PC-9 (cell line): ENCODE measurements around the gene SHC3. TPM values are rescaled to one million over a fixed set of nuclear protein-coding genes. Genes with fewer than 3 reads are reported as not detected.

ENCODE experiments used
- BruUV-seq: library from RNA; stranded (reverse); fragments of 400-500 nt; replicated peaks from 2 replicates; lab custom pipeline; 2021; lab: Mats Ljungman, UMichigan
- CTCF ChIA-PET: fragments of 300-600 bp; sonication (Branson Sonifier 250); formaldehyde crosslinking; loops from one replicate; lab custom pipeline; 2022; ENCODE audit warnings: antibody characterized with exemption; lab: Charles Lee
- POLR2A ChIA-PET: fragments of 300-600 bp; sonication (Branson Sonifier 250); formaldehyde crosslinking; loops from one replicate; lab custom pipeline; 2022; ENCODE audit warnings: antibody characterized with exemption; ENCODE audit not compliant: unreplicated experiment; lab: Charles Lee
- DNase-seq, 2 experiments: peaks; one replicate each; pipeline versions ENCODE4 v3.0.0 to v3.0.0-alpha.2; 2015 to 2022; ENCODE audit warnings: mixed read lengths in 1 of 2
- H2AFZ ChIP-seq: fragments of 200-600 bp; sonication (generic); 2 replicates; pipeline ENCODE4 v1.8.1; 2017; ENCODE audit warnings: antibody characterized with exemption
- H3F3A ChIP-seq: fragments of 200-600 bp; sonication (generic); 2 replicates; pipeline ENCODE4 v1.8.1; 2017; ENCODE audit warnings: antibody characterized with exemption, mild to moderate bottlenecking, low read depth; ENCODE audit not compliant: insufficient read depth
- H3K27ac ChIP-seq: fragments of 200-600 bp; sonication (generic); 2 replicates; pipeline ENCODE4 v1.6.1; 2016; ENCODE audit warnings: mixed run types
- H3K27me3 ChIP-seq: fragments of 200-600 bp; sonication (generic); 2 replicates; pipeline ENCODE4 v1.6.1; 2016; ENCODE audit warnings: low read depth, mixed run types; ENCODE audit not compliant: insufficient read depth
- H3K36me3 ChIP-seq: fragments of 200-600 bp; sonication (generic); 2 replicates; pipeline ENCODE4 v1.6.1; 2016; ENCODE audit warnings: low read depth, mixed run types
- H3K4me1 ChIP-seq: fragments of 200-600 bp; sonication (generic); replicated peaks from 2 replicates; pipeline ENCODE4 v1.6.1; 2016; ENCODE audit warnings: mixed run types; ENCODE audit not compliant: insufficient read depth
- H3K4me2 ChIP-seq: fragments of 200-600 bp; sonication (generic); 2 replicates; pipeline ENCODE4 v1.6.1; 2017; ENCODE audit warnings: mixed run types
- H3K4me3 ChIP-seq: fragments of 200-600 bp; sonication (generic); 2 replicates; pipeline ENCODE4 v1.6.1; 2016; ENCODE audit warnings: mixed run types
- H3K79me2 ChIP-seq: fragments of 200-600 bp; sonication (generic); 2 replicates; pipeline ENCODE4 v1.6.1; 2017; ENCODE audit warnings: low read depth, mixed run types
- H3K9me2 ChIP-seq: fragments of 200-600 bp; sonication (generic); 2 replicates; pipeline ENCODE4 v1.8.1; 2017; ENCODE audit warnings: mild to moderate bottlenecking; ENCODE audit not compliant: insufficient read depth
- H3K9me3 ChIP-seq: fragments of 200-600 bp; sonication (generic); 2 replicates; pipeline ENCODE4 v1.8.1; 2016; ENCODE audit warnings: low read depth; ENCODE audit not compliant: insufficient read depth
- H4K20me1 ChIP-seq: fragments of 200-600 bp; sonication (generic); 2 replicates; pipeline ENCODE4 v1.8.1; 2017; ENCODE audit not compliant: insufficient read depth
- EZH2 ChIP-seq: fragments of 200-600 bp; sonication (generic); IDR thresholded peaks from 2 replicates; pipeline ENCODE4 v1.8.0; 2017; ENCODE audit warnings: antibody characterized with exemption, low read depth
- intact Hi-C: fragments of 100-400 bp; cut with micrococcal nuclease; formaldehyde crosslinking; loops from one replicate; pipeline ENCODE4 v1.10.0; 2022; ENCODE audit not compliant: unreplicated experiment
- total RNA-seq: library from RNA; stranded (reverse); gene quantifications from 2 replicates; pipeline ENCODE4 v1.2.3, GENCODE V29; 2021
- TF ChIP-seq, protein P1 (sequence below): fragments of 200-600 bp; sonication (generic); conservative IDR thresholded peaks from 2 replicates; pipeline ENCODE4 v1.6.1; 2017; ENCODE audit warnings: mixed run types, antibody characterized with exemption, mild to moderate bottlenecking, moderate library complexity

SHC3 gene
- total RNA-seq, 1 experiment from 2014 or later: 15.9 TPM

DNA sequence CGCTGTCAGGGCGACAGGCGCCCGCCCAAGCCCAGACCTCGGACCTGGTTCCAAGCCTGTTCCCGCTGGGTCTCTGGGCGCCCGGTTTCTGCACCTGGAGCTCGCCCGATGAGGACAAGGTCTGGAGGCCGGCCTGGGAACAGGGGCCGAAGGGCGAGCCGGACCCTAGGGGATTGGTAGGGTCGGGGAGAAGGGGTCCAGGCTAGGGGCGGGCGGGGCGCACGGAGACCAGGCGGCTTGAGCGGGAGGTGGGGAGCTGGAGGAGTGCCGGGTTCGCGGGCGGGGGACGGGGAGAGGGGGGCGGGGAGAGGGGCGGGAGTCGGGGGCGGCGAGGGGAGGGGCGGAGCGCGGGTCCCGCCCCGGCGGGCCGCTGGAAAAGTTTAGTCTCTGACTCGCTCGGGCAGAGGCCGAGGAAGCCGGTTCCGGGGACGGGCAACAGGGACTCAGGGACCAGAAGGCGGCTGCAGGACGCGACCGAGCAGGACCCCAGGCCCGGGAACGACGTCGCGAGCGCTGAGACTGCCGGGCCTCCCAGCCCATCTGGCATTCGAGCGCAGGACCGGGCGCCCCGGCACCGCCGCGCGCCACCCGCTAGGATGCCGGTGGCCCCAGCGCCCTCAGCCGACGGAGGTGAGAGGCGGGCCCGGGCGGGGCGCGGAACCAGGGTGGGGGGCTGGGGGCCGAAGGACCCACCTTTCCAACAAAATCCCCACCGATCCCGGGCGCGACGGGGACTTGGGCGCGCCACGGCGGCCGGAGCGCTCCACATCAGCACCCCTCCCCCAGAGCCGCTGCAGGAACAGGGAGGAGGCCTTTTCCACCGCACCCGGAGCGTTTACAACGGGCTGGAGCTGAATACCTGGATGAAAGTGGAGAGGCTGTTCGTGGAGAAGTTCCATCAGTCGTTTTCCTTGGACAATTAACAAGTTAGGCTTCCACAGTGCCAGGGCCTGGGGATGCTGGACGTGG lies 187.3 kb downstream of the SHC3 start, which contains the start of gene S1PR3:
Gene S1PR3, plus strand, starts transcription at position 403 of the 969 bp plus-strand sequence. CDS start 9,733 bp downstream, outside the sequence.
- ChIA-PET CTCF (no interaction called here), POLR2A (interaction anchor here (0.6 to 0.7 kb wide), 3 partner anchors 111 to 179 kb away, joined by 3 to 12 read pairs (median 7); no protein-coding TSS in a partner anchor)
- Histone ChIP-seq H4K20me1 (no peaks in the 10 kb centered on the region), H3K4me3 (peak within 1 kb of the TSS; percentile 86), H3K27ac (no peak within 1 kb of the TSS), H3K27me3 (no peaks in the 10 kb centered on the region), H3K36me3 (no peaks in the 10 kb centered on the region), H2AFZ (peak within 1 kb of the TSS; percentile 78), H3K9me2 (no peaks in the 10 kb centered on the region), H3F3A (peaks cover 9% of the 10 kb centered on the region; the same call in 1 of the 2 replicates), H3K4me2 (peak within 1 kb of the TSS; percentile 91), H3K9me3 (no peaks in the 10 kb centered on the region), H3K79me2 (peaks cover 16% of the 10 kb centered on the region), H3K4me1 (peaks cover 28% of the 10 kb centered on the region)
- intact Hi-C loops: loop anchor here (1.0 to 5.0 kb wide), 3 partner anchors 49 to 339 kb away; no protein-coding TSS in a partner anchor
- peak in 1 of 2 experiments; percentile 76 for DNase-seq
- TSS peak; percentile 48 for BruUV-seq
- no peak for TF ChIP-seq EZH2
- TF ChIP-seq, protein P1, sequence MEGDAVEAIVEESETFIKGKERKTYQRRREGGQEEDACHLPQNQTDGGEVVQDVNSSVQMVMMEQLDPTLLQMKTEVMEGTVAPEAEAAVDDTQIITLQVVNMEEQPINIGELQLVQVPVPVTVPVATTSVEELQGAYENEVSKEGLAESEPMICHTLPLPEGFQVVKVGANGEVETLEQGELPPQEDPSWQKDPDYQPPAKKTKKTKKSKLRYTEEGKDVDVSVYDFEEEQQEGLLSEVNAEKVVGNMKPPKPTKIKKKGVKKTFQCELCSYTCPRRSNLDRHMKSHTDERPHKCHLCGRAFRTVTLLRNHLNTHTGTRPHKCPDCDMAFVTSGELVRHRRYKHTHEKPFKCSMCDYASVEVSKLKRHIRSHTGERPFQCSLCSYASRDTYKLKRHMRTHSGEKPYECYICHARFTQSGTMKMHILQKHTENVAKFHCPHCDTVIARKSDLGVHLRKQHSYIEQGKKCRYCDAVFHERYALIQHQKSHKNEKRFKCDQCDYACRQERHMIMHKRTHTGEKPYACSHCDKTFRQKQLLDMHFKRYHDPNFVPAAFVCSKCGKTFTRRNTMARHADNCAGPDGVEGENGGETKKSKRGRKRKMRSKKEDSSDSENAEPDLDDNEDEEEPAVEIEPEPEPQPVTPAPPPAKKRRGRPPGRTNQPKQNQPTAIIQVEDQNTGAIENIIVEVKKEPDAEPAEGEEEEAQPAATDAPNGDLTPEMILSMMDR: no peak; the same call in 1 of the 2 replicates

DNA sequence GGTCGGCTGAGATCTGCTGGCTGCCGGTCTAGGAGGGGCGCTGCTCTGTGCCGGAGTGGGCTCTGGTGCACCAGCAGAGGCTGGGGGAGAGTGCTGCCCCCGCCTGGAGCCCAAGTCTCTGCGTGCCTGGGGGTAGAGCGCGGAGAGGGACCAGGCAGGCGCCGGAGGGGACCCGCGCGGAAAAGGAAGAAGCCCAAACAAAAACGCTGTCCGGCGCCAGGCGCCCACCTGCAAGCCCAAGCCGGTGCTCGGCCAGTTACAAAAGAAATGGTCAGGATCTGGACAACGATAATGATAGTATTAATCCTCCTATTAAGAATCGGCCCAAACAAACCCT lies 187.9 kb downstream of the SHC3 start:
- Histone ChIP-seq H3K4me2 (peak overlapping the region; percentile 91), H3K4me3 (peak overlapping the region; percentile 86; the same call in 1 of the 2 replicates), H3K9me2 (no peaks in the 10 kb centered on the region), H3K79me2 (peaks cover 16% of the 10 kb centered on the region), H3F3A (peaks cover 9% of the 10 kb centered on the region; the same call in 1 of the 2 replicates), H2AFZ (no peak overlapping the region), H3K36me3 (no peaks in the 10 kb centered on the region), H3K4me1 (peaks cover 28% of the 10 kb centered on the region), H4K20me1 (no peaks in the 10 kb centered on the region), H3K9me3 (no peaks in the 10 kb centered on the region), H3K27me3 (no peaks in the 10 kb centered on the region), H3K27ac (no peak overlapping the region)
- no peak for DNase-seq
- intact Hi-C loops: loop anchor here (5.0 kb wide), 2 partner anchors 48 to 338 kb away; no protein-coding TSS in a partner anchor
- CTCF ChIA-PET: no interaction called here
- no TSS peak for BruUV-seq
- POLR2A ChIA-PET: no interaction called here
- TF ChIP-seq, protein P1: no peak
- no peak for TF ChIP-seq EZH2

DNA sequence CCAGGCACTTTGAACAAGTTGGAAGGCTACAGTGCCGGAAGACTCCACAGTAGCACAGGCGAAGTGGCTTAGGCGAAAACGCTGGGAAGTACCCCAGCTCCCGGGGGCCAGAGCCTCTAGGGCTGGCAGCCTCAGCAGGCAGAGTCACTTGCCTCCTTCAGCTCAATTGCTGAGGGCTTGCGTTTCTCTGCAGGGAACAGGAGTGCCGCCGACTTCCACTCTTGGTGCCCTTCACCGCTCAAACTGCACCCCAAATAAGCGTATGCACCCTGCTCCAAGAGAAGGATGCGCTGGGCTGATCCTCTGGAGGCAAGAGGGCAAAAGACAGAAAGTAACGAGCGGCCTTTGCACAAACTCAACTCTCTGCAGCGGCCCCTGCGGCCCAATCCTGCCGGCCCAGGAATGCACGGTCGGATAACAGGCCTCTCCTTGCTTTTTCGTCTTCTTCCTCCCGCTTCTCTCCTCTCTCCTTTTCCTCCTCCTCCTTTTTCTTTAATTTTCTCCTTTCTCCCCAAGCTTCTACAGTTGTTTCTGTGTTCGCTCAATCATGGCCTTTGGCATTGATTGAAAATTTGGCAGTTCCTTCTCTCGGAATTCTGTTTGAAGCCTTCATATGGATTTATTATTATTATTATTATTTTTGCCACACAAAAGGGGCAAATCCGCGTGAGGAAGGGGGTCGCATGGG lies 188.4 kb downstream of the SHC3 start:
- H3K4me3 ChIP-seq: no peak overlapping the region
- no peaks in the 10 kb centered on the region for H3K9me3 ChIP-seq
- ChIA-PET CTCF (no interaction called here), POLR2A (no interaction called here)
- H3K4me1 ChIP-seq: peaks cover 28% of the 10 kb centered on the region
- intact Hi-C loops: loop anchor here (5.0 kb wide), 2 partner anchors 48 to 338 kb away; no protein-coding TSS in a partner anchor
- H3K4me2 ChIP-seq: no peak overlapping the region
- TSS peak; percentile 49 for BruUV-seq
- no peaks in the 10 kb centered on the region for H3K9me2 ChIP-seq
- H2AFZ ChIP-seq: no peak overlapping the region
- no peaks in the 10 kb centered on the region for H3K27me3 ChIP-seq
- H3K27ac ChIP-seq: no peak overlapping the region
- peaks cover 16% of the 10 kb centered on the region for H3K79me2 ChIP-seq
- H4K20me1 ChIP-seq: no peaks in the 10 kb centered on the region
- TF ChIP-seq, protein P1: no peak
- TF ChIP-seq EZH2: no peak
- H3F3A ChIP-seq: peaks cover 9% of the 10 kb centered on the region; the same call in 1 of the 2 replicates
- DNase-seq: no peak
- no peaks in the 10 kb centered on the region for H3K36me3 ChIP-seq
